Measurements from ENCODE around the gene CSF3R.
A peak's percentile ranks its signal among the peaks of the same experiment; 100 is the strongest.

CSF3R gene

GRCh38 chr1:36486439-36487335, 4.0 kb upstream of the CSF3R start:
- no peaks in the 10 kb centered on the region for H4K20me1 ChIP-seq (ENCODE audit: control insufficient read depth, insufficient read depth, low read depth, low read length)
- no peaks in the 10 kb centered on the region for H3K79me2 ChIP-seq (ENCODE audit: control insufficient read depth, low read length)
- H3K27ac ChIP-seq (ENCODE audit: low read depth, low read length), result peak overlapping the region; percentile 56
- peak overlapping the region; percentile 70 for H3K4me2 ChIP-seq (ENCODE audit: low read length)
- H3K9me3 ChIP-seq (ENCODE audit: control insufficient read depth, insufficient read depth, low read length), result no peaks in the 10 kb centered on the region
- peaks cover 20% of the 10 kb centered on the region for H3F3A ChIP-seq (ENCODE audit: control insufficient read depth, insufficient read depth)
- H3K27me3 ChIP-seq (ENCODE audit: control insufficient read depth, low read length), result no peaks in the 10 kb centered on the region; the same call in 1 of the 2 replicates
- H3K9me2 ChIP-seq (replicated peaks; ENCODE audit: control insufficient read depth, low read length), result no peaks in the 10 kb centered on the region
- no peaks in the 10 kb centered on the region for H3K36me3 ChIP-seq (ENCODE audit: control insufficient read depth, low read length)
- TF ChIP-seq, protein P1, sequence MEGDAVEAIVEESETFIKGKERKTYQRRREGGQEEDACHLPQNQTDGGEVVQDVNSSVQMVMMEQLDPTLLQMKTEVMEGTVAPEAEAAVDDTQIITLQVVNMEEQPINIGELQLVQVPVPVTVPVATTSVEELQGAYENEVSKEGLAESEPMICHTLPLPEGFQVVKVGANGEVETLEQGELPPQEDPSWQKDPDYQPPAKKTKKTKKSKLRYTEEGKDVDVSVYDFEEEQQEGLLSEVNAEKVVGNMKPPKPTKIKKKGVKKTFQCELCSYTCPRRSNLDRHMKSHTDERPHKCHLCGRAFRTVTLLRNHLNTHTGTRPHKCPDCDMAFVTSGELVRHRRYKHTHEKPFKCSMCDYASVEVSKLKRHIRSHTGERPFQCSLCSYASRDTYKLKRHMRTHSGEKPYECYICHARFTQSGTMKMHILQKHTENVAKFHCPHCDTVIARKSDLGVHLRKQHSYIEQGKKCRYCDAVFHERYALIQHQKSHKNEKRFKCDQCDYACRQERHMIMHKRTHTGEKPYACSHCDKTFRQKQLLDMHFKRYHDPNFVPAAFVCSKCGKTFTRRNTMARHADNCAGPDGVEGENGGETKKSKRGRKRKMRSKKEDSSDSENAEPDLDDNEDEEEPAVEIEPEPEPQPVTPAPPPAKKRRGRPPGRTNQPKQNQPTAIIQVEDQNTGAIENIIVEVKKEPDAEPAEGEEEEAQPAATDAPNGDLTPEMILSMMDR (IDR thresholded peaks at IDR 0.05; ENCODE audit: low read depth, low read length, poor library complexity, severe bottlenecking), result no peak
- no peak for TF ChIP-seq EZH2phosphoT487 (IDR thresholded peaks at IDR 0.05; ENCODE audit: borderline replicate concordance, low read length)
- H3K4me1 ChIP-seq (ENCODE audit: control insufficient read depth, low read length), result peaks cover 46% of the 10 kb centered on the region
- H3K4me3 ChIP-seq (ENCODE audit: low read length), result peak overlapping the region; percentile 61

DNA sequence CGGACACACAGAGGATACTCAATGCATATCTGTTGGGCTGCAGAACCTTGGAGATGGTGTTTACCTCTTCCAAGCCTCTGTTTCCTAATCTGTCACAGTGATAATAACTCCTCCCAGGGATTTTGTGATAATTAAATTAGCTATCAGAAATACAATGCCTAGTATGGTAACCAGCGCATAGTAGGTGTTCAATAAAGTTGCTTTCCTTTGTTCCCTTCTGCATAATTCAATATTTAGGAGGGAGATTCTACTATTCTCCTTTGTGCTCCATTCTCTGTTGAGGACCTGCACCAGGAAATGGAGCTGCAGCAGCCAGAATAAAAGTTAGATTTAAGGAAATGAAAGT, 3.4 kb upstream of the CSF3R start:
- no peaks in the 10 kb centered on the region for H4K20me1 ChIP-seq (ENCODE audit: control insufficient read depth, insufficient read depth, low read depth, low read length)
- H3K4me2 ChIP-seq (ENCODE audit: low read length), result peak overlapping the region; percentile 70
- no peaks in the 10 kb centered on the region for H3K9me2 ChIP-seq (replicated peaks; ENCODE audit: control insufficient read depth, low read length)
- no peaks in the 10 kb centered on the region for H3K9me3 ChIP-seq (ENCODE audit: control insufficient read depth, insufficient read depth, low read length)
- TF ChIP-seq, protein P1 (IDR thresholded peaks at IDR 0.05; ENCODE audit: low read depth, low read length, poor library complexity, severe bottlenecking), result no peak
- no peak for TF ChIP-seq EZH2phosphoT487 (IDR thresholded peaks at IDR 0.05; ENCODE audit: borderline replicate concordance, low read length)
- no peaks in the 10 kb centered on the region for H3K36me3 ChIP-seq (ENCODE audit: control insufficient read depth, low read length)
- H3K27me3 ChIP-seq (ENCODE audit: control insufficient read depth, low read length), result no peaks in the 10 kb centered on the region; the same call in 1 of the 2 replicates
- no peak overlapping the region for H3K4me3 ChIP-seq (ENCODE audit: low read length)
- peak overlapping the region; percentile 56 for H3K27ac ChIP-seq (ENCODE audit: low read depth, low read length)
- H3K79me2 ChIP-seq (ENCODE audit: control insufficient read depth, low read length), result no peaks in the 10 kb centered on the region
- H3K4me1 ChIP-seq (ENCODE audit: control insufficient read depth, low read length), result peaks cover 46% of the 10 kb centered on the region
- peaks cover 20% of the 10 kb centered on the region for H3F3A ChIP-seq (ENCODE audit: control insufficient read depth, insufficient read depth)

DNA sequence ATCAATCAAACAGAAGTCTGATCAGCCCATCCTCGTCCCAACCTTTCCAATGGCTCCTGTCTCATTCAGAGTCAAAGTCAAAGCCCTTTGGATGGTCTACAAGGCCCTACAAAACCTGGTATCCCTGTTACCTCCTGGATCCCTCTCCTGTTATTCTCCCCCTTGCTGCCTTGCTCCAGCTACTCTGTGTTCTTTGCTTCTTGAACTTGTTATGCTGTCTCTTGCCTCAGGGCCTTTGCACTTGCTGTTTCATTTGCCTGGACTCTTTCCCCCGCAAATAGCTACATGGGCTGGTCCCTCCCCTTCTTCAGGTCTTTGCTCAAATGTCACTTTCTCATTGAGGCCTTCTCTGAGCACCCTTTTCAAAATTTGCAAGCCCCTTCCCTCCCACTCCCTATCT, 1.4 kb upstream of the CSF3R start:
- Histone ChIP-seq H3K4me3 (ENCODE audit: low read length) (no peak overlapping the region), H4K20me1 (ENCODE audit: control insufficient read depth, insufficient read depth, low read depth, low read length) (no peaks in the 10 kb centered on the region)
- TF ChIP-seq, protein P1 (IDR thresholded peaks at IDR 0.05; ENCODE audit: low read depth, low read length, poor library complexity, severe bottlenecking), result no peak
- TF ChIP-seq EZH2phosphoT487 (IDR thresholded peaks at IDR 0.05; ENCODE audit: borderline replicate concordance, low read length), result no peak

More for the DNA sequence above, 1.4 kb upstream of the CSF3R start:
- no peak overlapping the region for H3K4me2 ChIP-seq (ENCODE audit: low read length)
- H3K9me3 ChIP-seq (ENCODE audit: control insufficient read depth, insufficient read depth, low read length), result no peaks in the 10 kb centered on the region
- H3K4me1 ChIP-seq (ENCODE audit: control insufficient read depth, low read length), result peaks cover 41% of the 10 kb centered on the region
- peaks cover 4% of the 10 kb centered on the region for H3K27me3 ChIP-seq (ENCODE audit: control insufficient read depth, low read length)
- peaks cover 20% of the 10 kb centered on the region for H3F3A ChIP-seq (ENCODE audit: control insufficient read depth, insufficient read depth)
- no peaks in the 10 kb centered on the region for H3K36me3 ChIP-seq (ENCODE audit: control insufficient read depth, low read length)
- no peaks in the 10 kb centered on the region for H3K79me2 ChIP-seq (ENCODE audit: control insufficient read depth, low read length)
- H3K27ac ChIP-seq (ENCODE audit: low read depth, low read length), result no peak overlapping the region
- H3K9me2 ChIP-seq (replicated peaks; ENCODE audit: control insufficient read depth, low read length), result no peaks in the 10 kb centered on the region
